ENCODE measurements around the gene PEAK1. TPM values are rescaled to one million over a fixed set of nuclear protein-coding genes. Genes with fewer than 3 reads are reported as not detected.

The PEAK1 gene
- total and polyA plus RNA-seq, 7 experiments from 2014 or later, result 1.2 to 31.0 (median 12.7) TPM

DNA sequence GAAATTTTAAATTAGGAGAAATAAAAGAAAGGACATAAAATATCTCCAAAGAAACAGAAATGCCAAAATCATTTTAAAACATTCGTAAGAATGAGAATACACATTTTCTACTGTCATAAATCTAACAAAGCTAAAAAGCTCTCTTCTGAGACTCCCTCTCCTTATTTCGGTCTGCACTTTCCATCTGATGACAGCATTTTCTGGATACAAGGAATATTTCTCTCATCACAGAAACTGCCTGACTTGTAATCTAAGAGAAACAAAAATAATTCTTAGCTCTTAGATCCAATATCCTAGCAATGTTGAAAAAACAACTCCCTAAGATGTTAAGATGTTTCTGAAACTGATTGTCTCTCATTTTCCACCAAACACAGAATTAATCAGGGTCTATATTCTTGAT lies 93.5 kb downstream of the PEAK1 start:
- peaks cover 0 to 10% (median 8%) of the 10 kb centered on the region in 5 donors for H3K36me3 Mint-ChIP-seq
- no peaks in the 10 kb centered on the region for H3K36me3 ChIP-seq (ENCODE audit: control insufficient read depth in 2 of 3, insufficient read depth in 3 of 3, low read length in 3 of 3)
- intact Hi-C loops (cut with micrococcal nuclease), result loop anchor here in 1 of 2 donors (5.0 kb wide), 1 partner anchor 151 kb away; no protein-coding TSS in a partner anchor
- no peak overlapping the region for H3K27ac ChIP-seq (ENCODE audit: low read depth, low read length)
- ChIA-PET CTCF (no interaction called here), POLR2A (no interaction called here)
- H3K9me3 Mint-ChIP-seq, result peaks cover 0 to 6% (median 1%) of the 10 kb centered on the region in 11 donors
- H3K27ac Mint-ChIP-seq, result no peak overlapping the region
- DNase-seq (no peak), ATAC-seq (no peak)
- H3K4me3 ChIP-seq (ENCODE audit: low read length), result no peak overlapping the region
- no peak overlapping the region for H3K4me3 Mint-ChIP-seq
- peaks cover 0 to 1% (median 0%) of the 10 kb centered on the region in 7 donors for H3K4me1 Mint-ChIP-seq
- H3K9me3 ChIP-seq (ENCODE audit: control insufficient read depth in 2 of 3, low read length in 3 of 3), result no peaks in the 10 kb centered on the region
- no peaks in the 10 kb centered on the region for H3K27me3 ChIP-seq (ENCODE audit: control insufficient read depth in 2 of 2, insufficient read depth in 2 of 2, low read length in 2 of 2)
- no peaks in the 10 kb centered on the region for H3K27me3 Mint-ChIP-seq
- no peaks in the 10 kb centered on the region for H3K4me1 ChIP-seq (ENCODE audit: control insufficient read depth in 2 of 2, insufficient read depth in 2 of 2, low read length in 2 of 2)

DNA sequence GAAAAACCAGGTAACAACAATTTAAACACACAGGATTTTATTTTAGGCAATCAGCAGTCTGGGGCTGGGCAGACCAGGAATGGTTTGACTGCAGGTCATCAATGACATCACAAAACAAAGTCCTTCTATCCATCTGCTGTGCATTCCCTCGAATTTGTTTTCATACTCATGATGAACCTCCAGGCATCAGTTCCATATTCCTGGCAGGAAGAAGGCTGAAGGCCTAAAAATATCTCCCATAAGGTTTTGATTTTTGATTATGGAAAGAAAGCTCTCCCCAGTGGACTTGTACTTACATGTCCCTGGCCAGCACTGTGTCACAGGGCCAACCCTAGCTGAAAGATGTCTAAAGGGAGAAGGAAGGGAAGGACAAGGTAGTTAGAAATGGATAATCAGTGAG lies 107.4 kb downstream of the PEAK1 start:
- Histone ChIP-seq H3K36me3 (ENCODE audit: control insufficient read depth in 2 of 3, insufficient read depth in 3 of 3, low read length in 3 of 3) (no peaks in the 10 kb centered on the region), H3K27ac (ENCODE audit: low read depth, low read length) (no peak overlapping the region), H3K9me3 (ENCODE audit: control insufficient read depth in 2 of 3, low read length in 3 of 3) (no peaks in the 10 kb centered on the region), H3K4me3 (ENCODE audit: low read length) (no peak overlapping the region), H3K4me1 (ENCODE audit: control insufficient read depth in 2 of 2, insufficient read depth in 2 of 2, low read length in 2 of 2) (no peaks in the 10 kb centered on the region), H3K27me3 (ENCODE audit: control insufficient read depth in 2 of 2, insufficient read depth in 2 of 2, low read length in 2 of 2) (no peaks in the 10 kb centered on the region)
- H3K4me3 Mint-ChIP-seq, result no peak overlapping the region
- POLR2A ChIA-PET, result no interaction called here
- H3K4me1 Mint-ChIP-seq, result peaks cover 0 to 12% (median 9%) of the 10 kb centered on the region in 7 donors
- H3K27me3 Mint-ChIP-seq, result no peaks in the 10 kb centered on the region
- H3K36me3 Mint-ChIP-seq, result peaks cover 0 to 4% (median 1%) of the 10 kb centered on the region in 5 donors
- no peaks in the 10 kb centered on the region for H3K9me3 Mint-ChIP-seq
- DNase-seq (no peak), ATAC-seq (no peak)
- intact Hi-C loops (cut with micrococcal nuclease), result no loop called here
- H3K27ac Mint-ChIP-seq, result no peak overlapping the region
- CTCF ChIA-PET, result no interaction called here

DNA sequence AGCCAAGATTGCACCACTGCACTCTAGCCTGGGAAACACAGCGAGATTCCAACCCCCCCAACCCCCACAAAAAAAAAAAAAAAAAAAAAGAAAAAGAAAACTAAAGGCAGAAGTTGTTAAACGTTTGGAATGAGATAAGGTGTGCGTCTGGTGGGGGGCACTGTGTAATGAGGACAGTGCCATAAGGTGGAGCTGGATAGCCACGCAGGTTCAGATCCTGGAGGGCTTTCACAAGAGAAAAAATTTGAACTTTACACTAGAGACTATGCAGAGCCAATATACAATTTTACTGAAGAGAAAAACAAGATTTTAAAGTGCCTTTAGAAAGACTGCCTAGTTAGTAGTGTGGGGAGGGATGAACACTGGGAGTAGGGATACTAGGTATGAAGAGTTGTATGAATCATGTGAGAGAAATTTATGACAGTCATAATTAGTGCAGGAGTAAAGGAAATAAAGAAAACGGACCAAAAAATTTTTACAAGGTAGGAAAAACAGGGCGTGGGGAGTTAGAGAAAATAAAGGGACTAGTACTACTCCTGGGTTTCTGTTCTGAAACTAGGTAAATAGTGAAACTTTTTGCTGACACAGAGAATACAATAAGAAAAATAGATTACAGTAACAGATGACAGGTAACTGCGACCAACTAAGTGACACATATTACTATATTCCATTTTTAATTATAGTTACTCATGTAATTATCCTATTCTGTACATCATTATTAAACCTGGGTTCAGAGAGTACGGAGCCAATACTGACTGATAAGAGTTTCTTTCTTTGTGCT lies 108.1 kb downstream of the PEAK1 start:
- CTCF ChIA-PET, result no interaction called here
- Mint-ChIP-seq H3K27ac (no peak overlapping the region), H3K9me3 (no peaks in the 10 kb centered on the region)

DNA sequence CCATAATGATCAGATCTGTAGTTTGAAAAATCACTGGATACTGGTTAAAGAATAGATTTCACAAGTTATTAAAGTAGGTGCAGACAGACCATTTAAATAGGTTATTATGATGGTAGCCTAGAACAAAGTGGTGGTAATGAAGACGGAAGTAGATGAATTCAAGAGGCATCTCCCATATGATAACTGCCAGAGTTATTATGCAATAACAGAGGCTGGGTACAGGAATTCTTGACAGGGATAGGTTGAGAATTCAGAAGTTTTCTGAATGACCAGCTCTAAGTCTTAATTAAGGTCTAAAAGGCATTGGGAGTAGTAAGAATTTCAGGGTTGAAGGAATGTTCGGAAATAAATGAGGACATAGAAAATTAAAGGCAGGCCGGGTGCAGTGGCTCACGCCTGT lies 108.9 kb downstream of the PEAK1 start:
- H3K9me3 Mint-ChIP-seq, result no peaks in the 10 kb centered on the region
- no peaks in the 10 kb centered on the region for H3K4me1 ChIP-seq (ENCODE audit: control insufficient read depth in 2 of 2, insufficient read depth in 2 of 2, low read length in 2 of 2)
- H3K27ac ChIP-seq (ENCODE audit: low read depth, low read length), result no peak overlapping the region
- ChIA-PET POLR2A (no interaction called here), CTCF (no interaction called here)
- no peaks in the 10 kb centered on the region for H3K27me3 ChIP-seq (ENCODE audit: control insufficient read depth in 2 of 2, insufficient read depth in 2 of 2, low read length in 2 of 2)
- H3K36me3 Mint-ChIP-seq, result peaks cover 0 to 4% (median 1%) of the 10 kb centered on the region in 5 donors
- H3K36me3 ChIP-seq (ENCODE audit: control insufficient read depth in 2 of 3, insufficient read depth in 3 of 3, low read length in 3 of 3), result no peaks in the 10 kb centered on the region
- no peak overlapping the region for H3K4me3 ChIP-seq (ENCODE audit: low read length)
- H3K9me3 ChIP-seq (ENCODE audit: control insufficient read depth in 2 of 3, low read length in 3 of 3), result no peaks in the 10 kb centered on the region
- DNase-seq (no peak), ATAC-seq (no peak)
- intact Hi-C loops (cut with micrococcal nuclease), result no loop called here
- H3K27ac Mint-ChIP-seq, result no peak overlapping the region
- H3K4me3 Mint-ChIP-seq, result no peak overlapping the region
- H3K4me1 Mint-ChIP-seq, result peaks cover 0 to 12% (median 9%) of the 10 kb centered on the region in 7 donors
- no peaks in the 10 kb centered on the region for H3K27me3 Mint-ChIP-seq

More for the DNA sequence above, 108.1 kb downstream of the PEAK1 start:
- Mint-ChIP-seq H3K4me1 (peaks cover 0 to 12% (median 9%) of the 10 kb centered on the region in 7 donors), H3K27me3 (no peaks in the 10 kb centered on the region), H3K4me3 (no peak overlapping the region), H3K36me3 (peaks cover 0 to 4% (median 1%) of the 10 kb centered on the region in 5 donors)
- no peaks in the 10 kb centered on the region for H3K36me3 ChIP-seq (ENCODE audit: control insufficient read depth in 2 of 3, insufficient read depth in 3 of 3, low read length in 3 of 3)
- H3K27ac ChIP-seq (ENCODE audit: low read depth, low read length), result no peak overlapping the region
- DNase-seq, result no peak
- H3K4me3 ChIP-seq (ENCODE audit: low read length), result no peak overlapping the region
- intact Hi-C loops (cut with micrococcal nuclease), result no loop called here
- no peaks in the 10 kb centered on the region for H3K27me3 ChIP-seq (ENCODE audit: control insufficient read depth in 2 of 2, insufficient read depth in 2 of 2, low read length in 2 of 2)
- POLR2A ChIA-PET, result no interaction called here
- H3K9me3 ChIP-seq (ENCODE audit: control insufficient read depth in 2 of 3, low read length in 3 of 3), result no peaks in the 10 kb centered on the region
- ATAC-seq, result no peak
- H3K4me1 ChIP-seq (ENCODE audit: control insufficient read depth in 2 of 2, insufficient read depth in 2 of 2, low read length in 2 of 2), result no peaks in the 10 kb centered on the region

- no peaks in the 10 kb centered on the region for H3K4me1 ChIP-seq (ENCODE audit: control insufficient read depth in 2 of 2, insufficient read depth in 2 of 2, low read length in 2 of 2)
- DNase-seq (no peak), ATAC-seq (no peak)
- intact Hi-C loops (cut with micrococcal nuclease), result loop anchor here in 1 of 2 donors (5.0 kb wide), 1 partner anchor 38 kb away; no protein-coding TSS in a partner anchor
- H3K9me3 ChIP-seq (ENCODE audit: control insufficient read depth in 2 of 3, low read length in 3 of 3), result no peaks in the 10 kb centered on the region
- Mint-ChIP-seq H3K36me3 (peaks cover 0 to 4% (median 1%) of the 10 kb centered on the region in 5 donors), H3K9me3 (no peaks in the 10 kb centered on the region), H3K27ac (no peak overlapping the region), H3K4me3 (no peak overlapping the region), H3K27me3 (no peaks in the 10 kb centered on the region), H3K4me1 (peaks cover 0 to 12% (median 9%) of the 10 kb centered on the region in 7 donors)
- no peak overlapping the region for H3K27ac ChIP-seq (ENCODE audit: low read depth, low read length)
- no peak overlapping the region for H3K4me3 ChIP-seq (ENCODE audit: low read length)
- H3K27me3 ChIP-seq (ENCODE audit: control insufficient read depth in 2 of 2, insufficient read depth in 2 of 2, low read length in 2 of 2), result no peaks in the 10 kb centered on the region
- POLR2A ChIA-PET, result no interaction called here
- CTCF ChIA-PET, result no interaction called here
- H3K36me3 ChIP-seq (ENCODE audit: control insufficient read depth in 2 of 3, insufficient read depth in 3 of 3, low read length in 3 of 3), result no peaks in the 10 kb centered on the region
These were observed 110.5 kb downstream of the PEAK1 start for GRCh38 chr15:77309392-77309791.

DNA sequence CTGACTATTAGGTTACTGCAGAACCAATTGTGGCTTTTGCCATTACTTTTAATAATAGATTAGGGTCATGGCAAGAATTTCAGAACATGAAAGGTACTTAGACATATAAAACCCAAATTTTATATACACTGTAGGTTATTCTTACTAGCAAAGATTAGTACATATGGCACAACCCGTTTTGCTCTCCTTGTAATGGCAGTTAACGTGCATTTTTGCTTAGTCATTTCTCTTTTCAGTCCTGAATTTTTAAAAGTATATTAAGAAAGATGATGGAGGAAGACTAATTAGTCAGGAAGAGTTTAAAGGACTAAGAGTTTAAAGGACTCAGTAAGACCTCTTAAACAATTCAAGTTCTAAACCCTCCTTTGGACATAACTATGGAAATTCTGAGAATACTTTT lies 114.0 kb downstream of the PEAK1 start:
- DNase-seq, result no peak
- no peak overlapping the region for H3K4me3 Mint-ChIP-seq
- H3K9me3 Mint-ChIP-seq, result no peaks in the 10 kb centered on the region
- peaks cover 0 to 11% (median 6%) of the 10 kb centered on the region in 7 donors for H3K4me1 Mint-ChIP-seq
- no peaks in the 10 kb centered on the region for H3K27me3 Mint-ChIP-seq
- no peaks in the 10 kb centered on the region for H3K36me3 Mint-ChIP-seq
- POLR2A ChIA-PET, result no interaction called here
- CTCF ChIA-PET, result no interaction called here
- H3K27ac Mint-ChIP-seq, result no peak overlapping the region
- Histone ChIP-seq H3K27me3 (ENCODE audit: control insufficient read depth in 2 of 2, insufficient read depth in 2 of 2, low read length in 2 of 2) (no peaks in the 10 kb centered on the region), H3K4me1 (ENCODE audit: control insufficient read depth in 2 of 2, insufficient read depth in 2 of 2, low read length in 2 of 2) (no peaks in the 10 kb centered on the region), H3K4me3 (ENCODE audit: low read length) (no peak overlapping the region), H3K36me3 (ENCODE audit: control insufficient read depth in 2 of 3, insufficient read depth in 3 of 3, low read length in 3 of 3) (no peaks in the 10 kb centered on the region), H3K27ac (ENCODE audit: low read depth, low read length) (no peak overlapping the region), H3K9me3 (ENCODE audit: control insufficient read depth in 2 of 3, low read length in 3 of 3) (no peaks in the 10 kb centered on the region)
- no peak for ATAC-seq
- intact Hi-C loops (cut with micrococcal nuclease), result loop anchor here in 1 of 2 donors (5.0 kb wide), 1 partner anchor 41 kb away; no protein-coding TSS in a partner anchor

DNA sequence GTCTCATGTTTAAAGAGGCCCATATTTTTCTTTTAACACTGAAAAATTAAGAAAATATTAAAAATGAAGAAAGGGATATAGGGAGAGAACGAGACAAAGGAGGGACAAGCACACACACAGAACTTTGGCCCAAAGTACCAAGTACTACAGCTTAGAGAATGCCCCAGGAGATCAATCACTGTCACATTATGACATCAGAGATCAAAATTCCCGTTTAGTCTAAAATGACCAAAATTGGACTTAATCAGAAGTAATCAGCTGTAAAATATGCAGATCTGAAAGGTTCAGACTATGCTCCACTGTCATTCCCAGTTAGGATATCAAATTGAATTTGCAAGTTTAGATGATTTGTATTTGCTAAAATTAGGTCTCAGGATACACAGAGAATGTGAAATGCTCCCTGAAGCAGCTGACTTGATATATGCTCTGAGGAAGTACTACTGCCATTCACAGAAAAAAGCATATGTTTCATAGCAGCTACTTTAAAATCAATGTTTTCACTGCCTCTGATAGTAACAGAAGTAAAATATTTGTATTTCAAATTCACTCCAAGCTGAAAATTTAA lies 123.0 kb downstream of the PEAK1 start:
- intact Hi-C loops (cut with micrococcal nuclease), result no loop called here
- H3K4me1 Mint-ChIP-seq, result no peaks in the 10 kb centered on the region
- ChIA-PET CTCF (no interaction called here), POLR2A (no interaction called here)
- Histone ChIP-seq H3K9me3 (ENCODE audit: control insufficient read depth in 2 of 3, low read length in 3 of 3) (no peaks in the 10 kb centered on the region), H3K27ac (ENCODE audit: low read depth, low read length) (no peak overlapping the region), H3K4me1 (ENCODE audit: control insufficient read depth in 2 of 2, insufficient read depth in 2 of 2, low read length in 2 of 2) (no peaks in the 10 kb centered on the region), H3K27me3 (ENCODE audit: control insufficient read depth in 2 of 2, insufficient read depth in 2 of 2, low read length in 2 of 2) (no peaks in the 10 kb centered on the region), H3K4me3 (ENCODE audit: low read length) (no peak overlapping the region), H3K36me3 (ENCODE audit: control insufficient read depth in 2 of 3, insufficient read depth in 3 of 3, low read length in 3 of 3) (no peaks in the 10 kb centered on the region)
- H3K9me3 Mint-ChIP-seq, result no peaks in the 10 kb centered on the region
- no peak overlapping the region for H3K27ac Mint-ChIP-seq
- no peak for DNase-seq
- H3K27me3 Mint-ChIP-seq, result no peaks in the 10 kb centered on the region
- no peak for ATAC-seq
- no peak overlapping the region for H3K4me3 Mint-ChIP-seq
- H3K36me3 Mint-ChIP-seq, result no peaks in the 10 kb centered on the region
